Hepatocyte (in vitro differentiated cells): ENCODE results near the gene ITGA11.

Source experiments
- CTCF ChIP-seq: fragments of 200-600 bp; sonication (generic); IDR thresholded peaks from 2 replicates; pipeline ENCODE4 v1.5.1; 2016; ENCODE audit warnings: antibody characterized with exemption, mild to moderate bottlenecking; ENCODE audit not compliant: poor library complexity
- EZH2 ChIP-seq: fragments of 200-600 bp; sonication (generic); IDR thresholded peaks from 2 replicates; pipeline ENCODE4 v1.6.1; 2016; ENCODE audit warnings: antibody characterized with exemption, mild to moderate bottlenecking, borderline replicate concordance
- EZH2phosphoT487 ChIP-seq: fragments of 200-600 bp; sonication (generic); IDR thresholded peaks from one replicate; pipeline ENCODE4 v1.6.1; 2018; ENCODE audit warnings: antibody characterized with exemption, mild to moderate bottlenecking, low read depth, moderate library complexity; ENCODE audit not compliant: unreplicated experiment, severe bottlenecking

GRCh38 chr15:68407141-68407885, 24.6 kb downstream of the ITGA11 start:
- TF ChIP-seq CTCF, result no peak
- TF ChIP-seq EZH2phosphoT487, result no peak
- TF ChIP-seq EZH2, result no peak
